CD4-positive, alpha-beta T cell (primary cell): ENCODE measurements around the gene GPR157. TPM values are rescaled to one million over a fixed set of nuclear protein-coding genes. Genes with fewer than 3 reads are reported as not detected.

Experiments
- ATAC-seq: fragments of 200-7000 bp; cut with Tn5 transposase; one replicate; pipeline ENCODE4 v1.10.0; 2022; ENCODE audit warnings: mild to moderate bottlenecking; ENCODE audit not compliant: poor library complexity
- CTCF ChIA-PET: fragments of 350-600 bp; sonication (Branson Sonifier 250); formaldehyde crosslinking; loops from one replicate; lab custom pipeline; 2021; ENCODE audit warnings: antibody characterized with exemption, inconsistent platforms; lab: Charles Lee
- POLR2A ChIA-PET: fragments of 350-600 bp; sonication (Branson Sonifier 250); formaldehyde crosslinking; loops from one replicate; lab custom pipeline; 2021; ENCODE audit warnings: antibody characterized with exemption, inconsistent platforms; lab: Charles Lee
- DNase-seq, 14 experiments: peaks; one replicate each; pipeline ENCODE4 v3.0.0-alpha.2; 2013 to 2020; ENCODE audit warnings: mixed read lengths in 2 of 14
- H3K27ac ChIP-seq, 2 donors: one replicate each; pipeline versions ENCODE4 v1.5.1 to v1.7.0; 2013; ENCODE audit warnings: low read length in 2 of 2, low read depth in 1 of 2, mild to moderate bottlenecking in 1 of 2
- H3K27me3 ChIP-seq, 2 experiments: 1 replicate in 1 of 2; 2 replicates in 1 of 2; pipeline versions ENCODE4 v1.6.1 to v1.7.0; 2013; ENCODE audit warnings: low read length in 2 of 2, control low read depth in 1 of 2, mild to moderate bottlenecking in 1 of 2, moderate library complexity in 1 of 2; ENCODE audit not compliant: insufficient read depth in 2 of 2, control insufficient read depth in 1 of 2
- H3K36me3 ChIP-seq: one replicate; pipeline ENCODE4 v1.6.1; 2013; ENCODE audit warnings: low read length, control low read depth; ENCODE audit not compliant: insufficient read depth
- H3K4me1 ChIP-seq: one replicate; pipeline ENCODE4 v1.6.1; 2013; ENCODE audit warnings: low read length, control low read depth; ENCODE audit not compliant: insufficient read depth
- H3K4me3 ChIP-seq: one replicate; pipeline ENCODE4 v1.5.1; 2013; ENCODE audit warnings: mild to moderate bottlenecking, low read length, moderate library complexity
- H3K9me3 ChIP-seq, 2 experiments: 1 replicate in 1 of 2; 2 replicates in 1 of 2; pipeline versions ENCODE4 v1.6.1 to v1.7.0; 2013; ENCODE audit warnings: low read length in 2 of 2, mild to moderate bottlenecking in 2 of 2, control low read depth in 1 of 2, moderate library complexity in 1 of 2; ENCODE audit not compliant: control insufficient read depth in 1 of 2, insufficient read depth in 1 of 2
- H3K27ac Mint-ChIP-seq: one replicate; pipeline ENCODE4 v1.8.0; 2020; ENCODE audit warnings: mixed read lengths
- H3K27me3 Mint-ChIP-seq: one replicate; pipeline ENCODE4 v1.8.0; 2021; ENCODE audit warnings: mixed read lengths
- H3K36me3 Mint-ChIP-seq: one replicate; pipeline ENCODE4 v1.8.0; 2021; ENCODE audit warnings: low read depth, mixed read lengths
- H3K4me1 Mint-ChIP-seq: one replicate; pipeline ENCODE4 v1.8.0; 2021; ENCODE audit warnings: low read depth, mixed read lengths
- H3K4me3 Mint-ChIP-seq: one replicate; pipeline ENCODE4 v1.8.0; 2020; ENCODE audit warnings: mild to moderate bottlenecking, mixed read lengths
- H3K9me3 Mint-ChIP-seq: one replicate; pipeline ENCODE4 v1.8.0; 2020; ENCODE audit warnings: mixed read lengths
- intact Hi-C, 2 experiments: fragments of 100-400 bp; cut with DNase I in 1 of 2; cut with micrococcal nuclease in 1 of 2; formaldehyde crosslinking; loops; one replicate each; pipeline versions ENCODE4 v1.15.1 to v1.9.0; 2023 to 2025; cut with DNase I, micrococcal nuclease
- total RNA-seq, 174 experiments: library from RNA in 2 of 174; stranded (reverse) in 2 of 174; gene quantifications; one replicate each; pipeline ENCODE4 v1.2.3 and lab custom pipeline; 2021 to 2026
- TF ChIP-seq, protein P1 (sequence below): fragments of 200-600 bp; IDR thresholded peaks from one replicate; pipeline ENCODE4 v1.8.0; 2022; ENCODE audit warnings: antibody characterized with exemption, mild to moderate bottlenecking

The GPR157 gene
- total RNA-seq, 2 experiments from 2014 or later = 2.1 to 5.1 TPM

DNA sequence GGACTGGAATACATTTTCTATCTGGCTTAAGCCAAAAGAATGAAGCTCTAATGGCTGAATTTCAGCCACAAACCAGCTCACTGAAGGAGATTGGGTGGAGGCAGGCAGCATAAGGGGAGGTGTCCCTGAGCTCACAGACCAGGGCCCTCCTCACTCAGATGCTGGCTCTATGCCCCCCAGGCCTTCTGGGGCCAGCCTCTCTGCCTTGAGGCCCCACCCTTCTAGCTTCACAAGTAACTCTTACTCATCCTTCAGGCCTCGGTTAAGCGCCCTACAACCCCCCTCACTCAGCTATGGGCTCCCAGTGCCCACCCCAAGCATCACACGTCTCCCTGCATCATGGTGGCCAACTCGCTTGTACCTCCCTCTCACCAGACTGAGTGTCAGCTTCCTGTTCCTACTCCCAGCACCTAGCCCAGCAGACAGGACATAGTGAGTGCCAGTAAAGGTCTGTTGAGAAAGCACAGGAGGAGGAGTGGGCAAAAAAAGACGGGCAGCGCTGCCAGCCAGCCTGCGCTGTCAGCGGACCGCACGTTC lies 40.8 kb upstream of the GPR157 start:
- peaks cover 11% of the 10 kb centered on the region for H3K27me3 Mint-ChIP-seq
- CTCF ChIA-PET = interaction anchor here (0.6 to 1.5 kb wide), 2 partner anchors 11 to 288 kb away, joined by 3 to 4 read pairs; no protein-coding TSS in a partner anchor
- no peak for DNase-seq

DNA sequence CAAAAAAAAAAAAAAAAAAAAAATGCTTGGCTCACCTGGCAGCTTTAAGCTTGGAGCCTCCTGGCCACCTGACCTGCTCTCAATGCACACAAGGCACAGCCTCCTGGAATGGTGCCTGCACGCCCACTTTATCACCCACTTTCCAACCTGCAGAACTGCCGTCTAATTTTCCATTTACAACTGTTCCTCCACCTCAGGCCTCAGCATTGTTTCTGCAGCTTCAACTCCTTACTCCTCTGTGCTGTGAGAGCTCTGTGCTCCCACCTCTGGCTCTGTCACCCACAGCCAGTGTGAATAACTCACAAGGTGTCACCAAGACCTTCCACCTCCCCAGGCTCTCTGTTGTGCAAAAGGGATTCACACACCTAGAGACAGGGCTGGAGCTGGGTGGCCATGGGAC lies 38.7 kb upstream of the GPR157 start:
- Histone ChIP-seq H3K4me1 (peaks cover 3% of the 10 kb centered on the region), H3K27ac (no peak overlapping the region), H3K9me3 (no peaks in the 10 kb centered on the region), H3K27me3 (no peaks in the 10 kb centered on the region), H3K36me3 (no peaks in the 10 kb centered on the region), H3K4me3 (no peak overlapping the region)
- H3K9me3 Mint-ChIP-seq = no peaks in the 10 kb centered on the region
- no peak for ATAC-seq
- H3K4me1 Mint-ChIP-seq = no peaks in the 10 kb centered on the region
- ChIA-PET POLR2A (no interaction called here), CTCF (no interaction called here)
- peaks cover under 1% of the 10 kb centered on the region for H3K27me3 Mint-ChIP-seq
- intact Hi-C loops = no loop called here
- H3K27ac Mint-ChIP-seq = no peak overlapping the region
- TF ChIP-seq, protein P1, sequence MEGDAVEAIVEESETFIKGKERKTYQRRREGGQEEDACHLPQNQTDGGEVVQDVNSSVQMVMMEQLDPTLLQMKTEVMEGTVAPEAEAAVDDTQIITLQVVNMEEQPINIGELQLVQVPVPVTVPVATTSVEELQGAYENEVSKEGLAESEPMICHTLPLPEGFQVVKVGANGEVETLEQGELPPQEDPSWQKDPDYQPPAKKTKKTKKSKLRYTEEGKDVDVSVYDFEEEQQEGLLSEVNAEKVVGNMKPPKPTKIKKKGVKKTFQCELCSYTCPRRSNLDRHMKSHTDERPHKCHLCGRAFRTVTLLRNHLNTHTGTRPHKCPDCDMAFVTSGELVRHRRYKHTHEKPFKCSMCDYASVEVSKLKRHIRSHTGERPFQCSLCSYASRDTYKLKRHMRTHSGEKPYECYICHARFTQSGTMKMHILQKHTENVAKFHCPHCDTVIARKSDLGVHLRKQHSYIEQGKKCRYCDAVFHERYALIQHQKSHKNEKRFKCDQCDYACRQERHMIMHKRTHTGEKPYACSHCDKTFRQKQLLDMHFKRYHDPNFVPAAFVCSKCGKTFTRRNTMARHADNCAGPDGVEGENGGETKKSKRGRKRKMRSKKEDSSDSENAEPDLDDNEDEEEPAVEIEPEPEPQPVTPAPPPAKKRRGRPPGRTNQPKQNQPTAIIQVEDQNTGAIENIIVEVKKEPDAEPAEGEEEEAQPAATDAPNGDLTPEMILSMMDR = no peak
- H3K4me3 Mint-ChIP-seq = no peak overlapping the region
- no peaks in the 10 kb centered on the region for H3K36me3 Mint-ChIP-seq
- DNase-seq = no peak

More for the DNA sequence above, 40.8 kb upstream of the GPR157 start:
- Mint-ChIP-seq H3K27ac (no peak overlapping the region), H3K4me3 (no peak overlapping the region), H3K4me1 (no peaks in the 10 kb centered on the region), H3K9me3 (no peaks in the 10 kb centered on the region), H3K36me3 (no peaks in the 10 kb centered on the region)
- no peaks in the 10 kb centered on the region for H3K27me3 ChIP-seq
- H3K4me3 ChIP-seq = no peak overlapping the region
- POLR2A ChIA-PET = no interaction called here
- TF ChIP-seq, protein P1 = no peak
- no peak for ATAC-seq
- H3K4me1 ChIP-seq = no peaks in the 10 kb centered on the region
- no peaks in the 10 kb centered on the region for H3K9me3 ChIP-seq
- intact Hi-C loops = no loop called here
- no peak overlapping the region for H3K27ac ChIP-seq
- no peaks in the 10 kb centered on the region for H3K36me3 ChIP-seq

DNA sequence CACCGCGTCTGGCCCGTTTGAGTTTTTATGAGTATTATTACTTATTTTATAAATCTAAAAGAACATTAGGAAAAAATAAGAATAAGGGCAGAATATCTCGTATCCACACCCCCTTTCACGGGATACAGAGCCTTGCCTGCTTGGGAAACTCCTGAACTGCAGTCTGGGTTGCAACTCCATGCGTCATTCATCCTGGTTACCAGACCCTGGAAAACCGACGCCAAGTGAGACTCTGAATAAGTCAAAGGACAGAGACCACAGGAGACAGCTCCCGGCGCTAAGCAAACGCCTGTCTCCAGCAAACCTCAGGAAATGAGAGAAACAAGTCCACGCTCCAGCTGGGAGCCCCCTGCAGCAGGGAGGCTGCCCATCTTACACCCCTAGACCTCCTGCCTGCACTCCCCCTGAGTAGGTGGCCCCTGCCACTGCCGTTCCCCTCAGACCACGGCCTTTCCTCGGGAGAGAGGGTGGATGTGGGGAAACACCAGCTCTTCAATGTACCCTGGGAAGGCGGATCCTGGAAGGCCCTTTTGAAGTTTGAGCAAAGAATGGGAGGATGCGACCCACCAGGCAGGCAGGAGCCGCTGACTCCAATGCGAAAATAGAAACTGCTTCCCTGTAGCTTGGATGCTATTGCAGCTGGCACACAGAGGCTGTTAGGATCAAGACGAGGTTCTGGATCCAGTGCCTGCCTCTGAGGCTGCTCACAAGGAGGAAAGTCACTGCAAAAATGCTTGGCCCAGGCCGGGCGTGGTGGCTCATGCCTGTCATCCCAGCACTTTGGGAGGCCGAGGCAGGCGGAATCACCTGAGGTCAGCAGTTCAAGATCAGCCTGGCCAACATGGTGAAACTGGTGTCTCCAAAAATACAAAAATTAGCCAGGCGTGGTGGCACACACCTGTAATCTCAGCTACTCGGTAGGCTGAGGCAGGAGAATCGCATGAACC lies 37.7 kb upstream of the GPR157 start:
- H3K9me3 ChIP-seq = no peaks in the 10 kb centered on the region
- no peak overlapping the region for H3K27ac ChIP-seq
- no peaks in the 10 kb centered on the region for H3K4me1 Mint-ChIP-seq
- no peaks in the 10 kb centered on the region for H3K36me3 ChIP-seq
- no peak overlapping the region for H3K4me3 ChIP-seq
- H3K27me3 Mint-ChIP-seq = no peaks in the 10 kb centered on the region
- intact Hi-C loops = no loop called here
- H3K27ac Mint-ChIP-seq = no peak overlapping the region
- ATAC-seq (no peak), DNase-seq (no peak)
- ChIA-PET CTCF (no interaction called here), POLR2A (no interaction called here)
- H3K4me3 Mint-ChIP-seq = no peak overlapping the region
- H3K9me3 Mint-ChIP-seq = no peaks in the 10 kb centered on the region
- H3K36me3 Mint-ChIP-seq = no peaks in the 10 kb centered on the region
- peaks cover 3% of the 10 kb centered on the region for H3K4me1 ChIP-seq
- TF ChIP-seq, protein P1 = no peak
- no peaks in the 10 kb centered on the region for H3K27me3 ChIP-seq
